ENCODE results near the gene MEN1. TPM values are rescaled to one million over a fixed set of nuclear protein-coding genes. Genes with fewer than 3 reads are reported as not detected.

MEN1 gene
- polyA plus RNA-seq, 1 donor (not counting 4 experiments of a cell fraction or from before 2014, with no cell fraction given): 14.2 TPM

DNA sequence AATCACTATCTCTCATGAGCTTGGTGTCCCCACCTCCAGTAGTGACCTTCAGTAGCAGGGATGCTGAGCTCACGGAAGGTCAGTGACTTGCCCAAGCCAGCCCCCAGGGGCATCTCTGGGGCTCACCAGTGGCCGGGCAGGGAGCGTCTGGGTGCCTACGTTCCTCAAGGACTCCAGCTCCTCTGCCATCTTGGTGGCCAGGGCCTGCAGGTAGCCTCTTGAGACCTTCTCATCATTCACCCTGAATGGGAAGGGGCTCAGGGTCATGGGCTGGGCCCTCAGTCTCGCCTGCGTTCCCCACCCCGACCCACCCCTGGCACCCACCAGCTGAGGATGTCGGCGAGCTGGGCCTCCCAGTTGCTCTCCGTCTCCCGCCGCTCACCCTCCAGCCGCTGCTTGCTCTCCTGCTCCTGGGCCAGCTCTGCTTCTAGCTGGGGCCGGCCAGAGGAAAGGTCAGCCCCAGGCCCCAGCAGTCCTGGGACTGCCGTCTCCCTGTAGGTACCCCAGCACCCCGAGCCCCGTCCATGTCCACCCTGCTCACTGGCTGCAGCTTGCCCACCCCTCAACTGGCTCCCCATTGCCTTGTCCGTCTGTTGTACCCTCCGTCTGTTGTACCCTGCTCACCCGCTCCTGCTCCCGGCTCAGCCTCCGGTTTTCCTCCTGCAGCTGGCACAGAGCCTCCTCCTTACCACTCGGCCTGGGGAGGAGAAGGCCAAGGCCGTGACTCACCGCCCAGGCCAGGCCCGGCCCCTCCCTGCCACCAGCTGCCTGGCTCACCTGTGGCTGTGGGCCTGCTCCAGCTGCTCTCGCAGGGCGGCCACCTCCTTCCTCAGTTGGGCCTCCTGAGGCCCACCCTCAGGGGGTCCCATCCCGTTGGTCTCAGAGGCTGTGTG is 24.6 kb upstream of the MEN1 start:
- no peak overlapping the region for H3K4me3 ChIP-seq (ENCODE audit: control insufficient read depth in 2 of 3, extremely low read depth in 1 of 3, insufficient read depth in 2 of 3, low read depth in 1 of 3, low read length in 3 of 3)
- H3K27ac ChIP-seq (ENCODE audit: control insufficient read depth, insufficient read depth, low read length): peak overlapping the region; percentile 57
- H3K36me3 ChIP-seq (ENCODE audit: control insufficient read depth in 2 of 2, extremely low read depth in 1 of 2, insufficient read depth in 2 of 2, low read length in 2 of 2): peaks cover 19 to 49% of the 10 kb centered on the region in 2 experiments
- dilution Hi-C loops (cut with MboI; ENCODE audit: extremely low pct_ligation_motif_present, low sequenced_read_pairs): no loop called here
- H3K4me2 ChIP-seq (ENCODE audit: control insufficient read depth, extremely low read depth, insufficient read depth, low read depth, low read length): peak overlapping the region; percentile 34
- TF ChIP-seq EZH2 (IDR thresholded peaks at IDR 0.05; ENCODE audit: low read length): no peak
- TF ChIP-seq CTCF (optimal IDR thresholded peaks at IDR 0.05 in 1 of 3, IDR thresholded peaks at IDR 0.05 in 1 of 3, conservative IDR thresholded peaks at IDR 0.05 in 1 of 3; ENCODE audit: extremely low read depth in 1 of 3, insufficient read depth in 2 of 3, low read length in 3 of 3): no peak
- H4K20me1 ChIP-seq (ENCODE audit: control insufficient read depth, extremely low read depth, insufficient read depth, low read length): no peaks in the 10 kb centered on the region
- no peaks in the 10 kb centered on the region for H3K27me3 ChIP-seq (ENCODE audit: control insufficient read depth, extremely low read depth, insufficient read depth, low read length)
- FAIRE-seq: peak; percentile 94
- peaks cover 11% of the 10 kb centered on the region for H3K4me1 ChIP-seq (ENCODE audit: control insufficient read depth, extremely low read depth, insufficient read depth, low read length)
- H3K9me1 ChIP-seq (ENCODE audit: control insufficient read depth, extremely low read depth, insufficient read depth, low read length): no peaks in the 10 kb centered on the region
- no peaks in the 10 kb centered on the region for H3K79me2 ChIP-seq (ENCODE audit: control insufficient read depth, insufficient read depth, low read length)
- no peak for DNase-seq (ENCODE audit: low read depth, low spot score)
- H3K9me3 ChIP-seq (ENCODE audit: control insufficient read depth, low read depth, low read length): no peaks in the 10 kb centered on the region
- H2AFZ ChIP-seq (ENCODE audit: control insufficient read depth, low read length): no peak overlapping the region
- H3K9ac ChIP-seq (ENCODE audit: control insufficient read depth, extremely low read depth, insufficient read depth, low read length): peak overlapping the region; percentile 43

DNA sequence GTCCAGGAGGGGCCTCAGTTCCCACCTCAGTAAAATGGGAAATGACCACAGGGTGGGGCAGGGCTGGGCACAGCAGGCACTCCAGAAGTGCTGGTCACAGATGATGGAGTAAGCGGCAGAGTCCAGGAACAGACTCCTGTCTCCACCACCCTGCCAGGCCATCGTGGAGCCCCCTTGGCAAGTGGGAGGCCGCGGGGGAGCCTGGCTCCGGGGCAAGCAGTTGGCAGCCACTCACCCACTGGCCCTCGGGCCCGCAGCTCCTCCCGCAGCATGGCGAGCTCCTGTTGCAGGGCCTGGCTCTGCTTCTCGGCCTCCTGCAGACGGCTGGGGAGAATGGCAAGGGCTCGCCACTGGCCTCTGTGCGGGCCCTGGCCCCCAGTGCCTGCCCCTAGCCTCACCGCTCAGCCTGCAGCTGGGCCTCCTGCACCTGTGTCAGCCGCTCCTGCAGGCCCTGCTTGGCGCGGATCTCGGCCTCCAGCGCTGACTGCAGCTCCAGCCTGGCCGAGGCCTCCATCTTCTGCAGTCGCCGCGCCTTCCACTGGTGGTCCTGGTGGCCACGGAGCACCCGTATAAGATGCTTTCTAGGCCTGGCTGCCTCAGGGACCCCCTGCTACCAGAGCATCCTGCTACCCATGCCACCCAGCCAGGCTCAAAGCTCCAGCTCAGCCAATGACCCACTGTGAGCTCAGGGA is 23.8 kb upstream of the MEN1 start:
- no peak overlapping the region for H3K27ac ChIP-seq (ENCODE audit: control insufficient read depth, insufficient read depth, low read length)
- no peak for FAIRE-seq
- TF ChIP-seq CTCF (optimal IDR thresholded peaks at IDR 0.05 in 1 of 3, IDR thresholded peaks at IDR 0.05 in 1 of 3, conservative IDR thresholded peaks at IDR 0.05 in 1 of 3; ENCODE audit: extremely low read depth in 1 of 3, insufficient read depth in 2 of 3, low read length in 3 of 3) (no peak), EZH2 (IDR thresholded peaks at IDR 0.05; ENCODE audit: low read length) (no peak)

More for the DNA sequence above, 23.8 kb upstream of the MEN1 start:
- H3K4me2 ChIP-seq (ENCODE audit: control insufficient read depth, extremely low read depth, insufficient read depth, low read depth, low read length): no peak overlapping the region
- no peaks in the 10 kb centered on the region for H3K9me3 ChIP-seq (ENCODE audit: control insufficient read depth, low read depth, low read length)
- H3K27me3 ChIP-seq (ENCODE audit: control insufficient read depth, extremely low read depth, insufficient read depth, low read length): no peaks in the 10 kb centered on the region
- H2AFZ ChIP-seq (ENCODE audit: control insufficient read depth, low read length): no peak overlapping the region
- dilution Hi-C loops (cut with MboI; ENCODE audit: extremely low pct_ligation_motif_present, low sequenced_read_pairs): no loop called here
- H3K36me3 ChIP-seq (ENCODE audit: control insufficient read depth in 2 of 2, extremely low read depth in 1 of 2, insufficient read depth in 2 of 2, low read length in 2 of 2): peaks cover 13 to 52% of the 10 kb centered on the region in 2 experiments
- H3K9me1 ChIP-seq (ENCODE audit: control insufficient read depth, extremely low read depth, insufficient read depth, low read length): no peaks in the 10 kb centered on the region
- H3K4me3 ChIP-seq (ENCODE audit: control insufficient read depth in 2 of 3, extremely low read depth in 1 of 3, insufficient read depth in 2 of 3, low read depth in 1 of 3, low read length in 3 of 3): no peak overlapping the region
- H4K20me1 ChIP-seq (ENCODE audit: control insufficient read depth, extremely low read depth, insufficient read depth, low read length): no peaks in the 10 kb centered on the region
- H3K4me1 ChIP-seq (ENCODE audit: control insufficient read depth, extremely low read depth, insufficient read depth, low read length): peaks cover 11% of the 10 kb centered on the region
- H3K79me2 ChIP-seq (ENCODE audit: control insufficient read depth, insufficient read depth, low read length): no peaks in the 10 kb centered on the region
- no peak overlapping the region for H3K9ac ChIP-seq (ENCODE audit: control insufficient read depth, extremely low read depth, insufficient read depth, low read length)
- DNase-seq (ENCODE audit: low read depth, low spot score): no peak

Measured in keratinocyte (primary cell).